Stimulated activated naive CD8-positive, alpha-beta T cell treated with anti-CD3 and anti-CD28 coated beads, Interleukin-15, Interleukin-2, amounts not matched to agents 100 ng/mL and 50 ng/mL, for 24 hours (primary cell): ENCODE measurements around the gene CCL19.

Experiments
- H3K27ac Mint-ChIP-seq: one replicate; pipeline ENCODE4 v1.8.0; 2021; ENCODE audit warnings: mild to moderate bottlenecking, mixed read lengths
- H3K27me3 Mint-ChIP-seq: one replicate; pipeline ENCODE4 v1.8.0; 2021; ENCODE audit warnings: mixed read lengths
- H3K36me3 Mint-ChIP-seq: one replicate; pipeline ENCODE4 v1.8.0; 2021; ENCODE audit warnings: low read depth, mixed read lengths
- H3K4me1 Mint-ChIP-seq: one replicate; pipeline ENCODE4 v1.8.0; 2021; ENCODE audit warnings: low read depth, mixed read lengths
- H3K4me3 Mint-ChIP-seq: one replicate; pipeline ENCODE4 v1.8.0; 2021; ENCODE audit warnings: mild to moderate bottlenecking, mixed read lengths
- H3K9me3 Mint-ChIP-seq: one replicate; pipeline ENCODE4 v1.8.0; 2021; ENCODE audit warnings: mixed read lengths

Gene CCL19

DNA sequence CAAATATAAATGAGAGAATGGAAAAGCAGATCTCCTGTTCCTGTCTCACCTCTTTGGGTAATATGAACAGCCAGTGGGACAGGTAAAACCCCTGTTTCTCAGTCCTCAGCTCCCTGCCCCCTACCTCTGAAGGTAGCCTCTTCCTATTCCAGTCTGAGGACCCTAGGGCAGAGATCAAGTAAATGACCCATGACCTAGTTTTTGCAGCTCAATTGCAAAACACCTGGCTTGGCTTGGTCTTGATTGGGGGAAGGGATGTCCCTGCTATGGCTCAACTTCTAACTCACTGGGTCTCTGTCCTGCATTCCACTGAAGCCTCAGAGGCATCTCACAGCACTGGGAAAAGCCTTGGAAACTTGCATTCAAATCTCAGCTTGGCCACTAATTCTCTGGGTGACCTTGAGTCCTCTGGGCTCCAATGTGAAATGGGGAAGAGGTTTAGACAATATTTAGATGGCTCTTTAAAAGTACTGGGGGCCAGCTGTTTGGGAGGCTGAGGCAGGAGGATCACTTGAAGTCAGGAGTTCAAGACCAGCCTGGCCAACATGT is 46.2 kb downstream of the CCL19 start:
- H3K9me3 Mint-ChIP-seq: no peaks in the 10 kb centered on the region
- no peak overlapping the region for H3K27ac Mint-ChIP-seq
- peaks cover 26% of the 10 kb centered on the region for H3K4me1 Mint-ChIP-seq
- H3K36me3 Mint-ChIP-seq: peaks cover 16% of the 10 kb centered on the region
- H3K4me3 Mint-ChIP-seq: no peak overlapping the region
- no peaks in the 10 kb centered on the region for H3K27me3 Mint-ChIP-seq

- Mint-ChIP-seq H3K4me3 (no peak overlapping the region), H3K4me1 (peaks cover 28% of the 10 kb centered on the region), H3K9me3 (no peaks in the 10 kb centered on the region), H3K36me3 (no peaks in the 10 kb centered on the region), H3K27ac (no peak overlapping the region), H3K27me3 (no peaks in the 10 kb centered on the region)
Observed at GRCh38 chr9:34642679-34643078, 48.4 kb downstream of the CCL19 start.
